Stomach (tissue), 9 donors: ENCODE results near the gene ZNF428. TPM values are rescaled to one million over a fixed set of nuclear protein-coding genes. Genes with fewer than 3 reads are reported as not detected.

Experiments used
- DNase-seq, 2 donors: peaks; one replicate each; pipeline versions ENCODE4 v3.0.0 to v3.0.0-alpha.2; 2013 to 2019
- H3K27ac ChIP-seq, 5 donors: fragments of 200-600 bp in 4 of 5; sonication (generic) in 4 of 5; one replicate each; pipeline ENCODE4 v1.5.1; 2013 to 2019; ENCODE audit warnings: mild to moderate bottlenecking in 1 of 5, moderate library complexity in 1 of 5
- H3K27me3 ChIP-seq, 3 donors: fragments of 200-600 bp; sonication (generic); one replicate each; pipeline ENCODE4 v1.5.1; 2017 to 2019; ENCODE audit warnings: mixed run types in 1 of 3
- H3K36me3 ChIP-seq, 4 donors: fragments of 200-600 bp; sonication (generic); 1 replicate in 3 of 4; 2 replicates in 1 of 4; pipeline ENCODE4 v1.5.1; 2016 to 2019
- H3K4me1 ChIP-seq, 4 donors: fragments of 200-600 bp; sonication (generic); one replicate each; pipeline ENCODE4 v1.5.1; 2016 to 2019
- H3K4me3 ChIP-seq, 4 donors: fragments of 200-600 bp; sonication (generic) in 3 of 4; one replicate each; pipeline ENCODE4 v1.5.1; 2016 to 2019; ENCODE audit warnings: mild to moderate bottlenecking in 1 of 4
- H3K9me3 ChIP-seq, 4 donors: fragments of 200-600 bp; sonication (generic); one replicate each; pipeline ENCODE4 v1.5.1; 2016 to 2019
- EP300 ChIP-seq: sonication (generic); formaldehyde crosslinking; IDR thresholded peaks from one replicate; pipeline ENCODE4 v1.6.1; 2017; ENCODE audit warnings: antibody characterized with exemption
- POLR2A ChIP-seq, 4 donors: fragments of 450-650 bp; IDR thresholded peaks; one replicate each; pipeline ENCODE4 v1.6.1; 2016; ENCODE audit warnings: antibody characterized with exemption in 4 of 4, control low read depth in 2 of 4, mild to moderate bottlenecking in 1 of 4, moderate library complexity in 1 of 4
- POLR2AphosphoS5 ChIP-seq, 3 donors: sonication (generic); formaldehyde crosslinking; IDR thresholded peaks; one replicate each; pipeline ENCODE4 v1.6.1; 2016; ENCODE audit warnings: antibody characterized with exemption in 3 of 3
- WGBS, 5 donors: extraction: QIAGEN DNeasy Blood & Tissue Kit in 3 of 5; methylation state at CpG; one replicate each; pipeline versions ENCODE4 v1.1.5 to v1.1.7; 2013 to 2018; 5-methylcytosine and 5-hydroxymethylcytosine counted together
- intact Hi-C: fragments of 100-400 bp; cut with DNase I; formaldehyde crosslinking; loops from one replicate; pipeline ENCODE4 v1.15.1; 2023; ENCODE audit warnings: low total_unique reads
- polyA plus RNA-seq, 3 donors: library from polyadenylated mRNA; stranded (reverse); fragments of 200-250 nt; gene quantifications; one replicate each; pipeline ENCODE4 v1.2.3, GENCODE V29; 2013
- total RNA-seq, 5 donors: library from RNA; depleted of rRNA; stranded (reverse); fragments of >200 nt; gene quantifications; one replicate each; pipeline versions ENCODE4 v1.1.0 to v1.2.3, GENCODE V29; 2014 to 2016
- TF ChIP-seq, protein P1 (sequence below), 7 experiments: fragments of 450-650 bp in 4 of 7; fragments of 200-600 bp in 3 of 7; sonication (generic) in 3 of 7; IDR thresholded peaks; one replicate each; pipeline ENCODE4 v1.5.1; 2016 to 2019; ENCODE audit warnings: antibody characterized with exemption in 7 of 7, control low read depth in 2 of 7, mild to moderate bottlenecking in 1 of 7
- donor health status: healthy with polysubstance abuse.
- donor health status: Bipolar disorder and iron deficiency.
- donor health status: healthy.

ZNF428 gene
- total and polyA plus RNA-seq, 8 donors: 7.8 to 72.7 (median 25.5) TPM

DNA sequence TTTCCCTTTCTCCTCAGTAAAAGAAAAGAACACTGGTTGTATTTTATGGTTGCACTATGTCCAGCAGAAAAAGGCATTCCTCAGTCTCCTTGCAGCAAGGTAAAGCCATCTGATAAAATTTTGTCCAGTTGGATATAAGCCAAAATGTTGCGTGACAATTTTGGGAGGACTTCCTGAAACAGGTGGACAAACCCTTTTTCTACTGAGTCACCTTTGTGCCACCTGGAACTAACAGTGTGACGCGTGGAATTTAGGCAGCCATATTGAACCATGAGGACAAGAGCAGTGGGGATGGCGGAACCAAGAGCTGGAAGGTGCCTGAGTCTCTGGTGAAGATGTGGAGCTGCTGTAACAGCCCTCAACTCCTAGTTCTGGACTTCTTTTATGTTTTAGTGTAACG is 12.1 kb upstream of the ZNF428 start:
- no peak for DNase-seq
- Histone ChIP-seq H3K27ac (no peak overlapping the region), H3K4me3 (no peak overlapping the region), H3K27me3 (peaks cover 0 to 16% (median 0%) of the 10 kb centered on the region in 3 donors), H3K9me3 (no peaks in the 10 kb centered on the region), H3K36me3 (no peaks in the 10 kb centered on the region), H3K4me1 (peaks cover 0 to 13% (median 4%) of the 10 kb centered on the region in 4 donors)
- 80 to 86% (median 81%) methylated on average over 5 of the region's 5 CpGs for WGBS, 5 donors
- TF ChIP-seq POLR2AphosphoS5 (IDR thresholded peaks at IDR 0.05) (no peak), EP300 (no peak), POLR2A (IDR thresholded peaks at IDR 0.05) (no peak)
- TF ChIP-seq, protein P1, sequence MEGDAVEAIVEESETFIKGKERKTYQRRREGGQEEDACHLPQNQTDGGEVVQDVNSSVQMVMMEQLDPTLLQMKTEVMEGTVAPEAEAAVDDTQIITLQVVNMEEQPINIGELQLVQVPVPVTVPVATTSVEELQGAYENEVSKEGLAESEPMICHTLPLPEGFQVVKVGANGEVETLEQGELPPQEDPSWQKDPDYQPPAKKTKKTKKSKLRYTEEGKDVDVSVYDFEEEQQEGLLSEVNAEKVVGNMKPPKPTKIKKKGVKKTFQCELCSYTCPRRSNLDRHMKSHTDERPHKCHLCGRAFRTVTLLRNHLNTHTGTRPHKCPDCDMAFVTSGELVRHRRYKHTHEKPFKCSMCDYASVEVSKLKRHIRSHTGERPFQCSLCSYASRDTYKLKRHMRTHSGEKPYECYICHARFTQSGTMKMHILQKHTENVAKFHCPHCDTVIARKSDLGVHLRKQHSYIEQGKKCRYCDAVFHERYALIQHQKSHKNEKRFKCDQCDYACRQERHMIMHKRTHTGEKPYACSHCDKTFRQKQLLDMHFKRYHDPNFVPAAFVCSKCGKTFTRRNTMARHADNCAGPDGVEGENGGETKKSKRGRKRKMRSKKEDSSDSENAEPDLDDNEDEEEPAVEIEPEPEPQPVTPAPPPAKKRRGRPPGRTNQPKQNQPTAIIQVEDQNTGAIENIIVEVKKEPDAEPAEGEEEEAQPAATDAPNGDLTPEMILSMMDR (IDR thresholded peaks at IDR 0.05): no peak
- intact Hi-C loops: no loop called here

DNA sequence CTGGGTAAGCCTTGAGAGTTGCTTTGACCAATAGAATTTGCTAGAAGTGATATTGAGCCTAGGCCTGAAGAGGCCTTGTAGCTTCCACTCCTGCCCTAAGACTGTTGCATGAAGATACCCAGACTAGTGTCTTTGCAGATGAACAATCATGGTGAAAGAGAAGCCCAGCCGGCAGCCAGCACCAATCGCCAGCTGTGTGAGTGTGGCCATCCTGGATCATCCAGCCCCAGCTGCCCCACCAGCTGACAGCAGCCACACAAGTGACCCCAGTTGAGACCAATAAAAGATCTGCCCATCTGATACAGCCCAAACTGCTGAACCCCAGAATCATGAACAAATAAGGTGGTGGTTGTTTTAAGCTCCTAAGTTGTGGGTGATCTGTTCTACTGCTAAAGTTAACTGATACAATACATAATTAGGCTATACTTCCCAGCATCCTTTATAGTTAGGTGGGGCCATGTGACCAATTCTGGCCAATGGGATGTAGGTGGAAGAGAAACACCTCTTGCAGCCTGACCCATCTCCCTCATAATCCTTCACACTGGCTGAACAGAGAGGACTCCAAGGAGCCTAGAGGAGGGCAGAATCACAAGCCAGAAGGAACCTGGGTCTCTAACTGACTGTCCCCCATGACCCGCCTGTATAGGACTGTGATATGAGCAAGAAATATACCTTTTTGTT is 9.4 kb upstream of the ZNF428 start:
- no peak for DNase-seq
- Histone ChIP-seq H3K27ac (no peak overlapping the region), H3K36me3 (no peaks in the 10 kb centered on the region), H3K4me3 (no peak overlapping the region), H3K4me1 (peaks cover 0 to 10% (median 4%) of the 10 kb centered on the region in 4 donors), H3K9me3 (no peaks in the 10 kb centered on the region), H3K27me3 (no peaks in the 10 kb centered on the region)
- TF ChIP-seq, protein P1 (IDR thresholded peaks at IDR 0.05): no peak
- no peak for TF ChIP-seq POLR2A (IDR thresholded peaks at IDR 0.05)
- no peak for TF ChIP-seq POLR2AphosphoS5 (IDR thresholded peaks at IDR 0.05)
- no peak for TF ChIP-seq EP300
- intact Hi-C loops: no loop called here
- 87 to 98% (median 88%) methylated on average over 3 of the region's 3 CpGs for WGBS, 5 donors

DNA sequence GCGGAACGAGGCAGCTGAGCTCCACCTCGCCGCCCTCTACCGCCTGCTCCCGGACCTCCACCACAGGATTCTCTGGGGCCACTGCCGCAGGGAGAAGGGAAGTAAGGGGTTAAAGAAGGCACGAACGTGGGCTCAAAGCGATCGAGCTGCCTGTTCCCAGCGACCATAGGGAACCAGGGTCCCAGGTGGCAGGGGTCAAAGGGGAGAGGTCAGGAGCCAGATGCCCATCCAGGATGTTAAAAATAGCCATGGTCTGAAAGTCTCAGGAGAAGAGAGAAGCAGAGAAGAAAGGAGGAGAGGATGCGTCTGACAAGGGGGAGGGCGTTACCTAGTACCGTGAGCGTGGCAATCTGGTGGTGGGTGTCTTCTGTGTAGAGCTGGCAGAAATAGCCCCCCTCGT is 7.4 kb upstream of the ZNF428 start:
- 57 to 67% (median 62%) methylated on average over 15 to 17 of the region's 17 CpGs for WGBS, 5 donors
- H3K4me3 ChIP-seq: no peak overlapping the region
- H3K4me1 ChIP-seq: peaks cover 0 to 10% (median 4%) of the 10 kb centered on the region in 4 donors
- no peaks in the 10 kb centered on the region for H3K27me3 ChIP-seq
- H3K9me3 ChIP-seq: no peaks in the 10 kb centered on the region
- no peaks in the 10 kb centered on the region for H3K36me3 ChIP-seq
- no peak overlapping the region for H3K27ac ChIP-seq
- no peak for TF ChIP-seq POLR2A (IDR thresholded peaks at IDR 0.05)
- no peak for DNase-seq
- intact Hi-C loops: no loop called here

DNA sequence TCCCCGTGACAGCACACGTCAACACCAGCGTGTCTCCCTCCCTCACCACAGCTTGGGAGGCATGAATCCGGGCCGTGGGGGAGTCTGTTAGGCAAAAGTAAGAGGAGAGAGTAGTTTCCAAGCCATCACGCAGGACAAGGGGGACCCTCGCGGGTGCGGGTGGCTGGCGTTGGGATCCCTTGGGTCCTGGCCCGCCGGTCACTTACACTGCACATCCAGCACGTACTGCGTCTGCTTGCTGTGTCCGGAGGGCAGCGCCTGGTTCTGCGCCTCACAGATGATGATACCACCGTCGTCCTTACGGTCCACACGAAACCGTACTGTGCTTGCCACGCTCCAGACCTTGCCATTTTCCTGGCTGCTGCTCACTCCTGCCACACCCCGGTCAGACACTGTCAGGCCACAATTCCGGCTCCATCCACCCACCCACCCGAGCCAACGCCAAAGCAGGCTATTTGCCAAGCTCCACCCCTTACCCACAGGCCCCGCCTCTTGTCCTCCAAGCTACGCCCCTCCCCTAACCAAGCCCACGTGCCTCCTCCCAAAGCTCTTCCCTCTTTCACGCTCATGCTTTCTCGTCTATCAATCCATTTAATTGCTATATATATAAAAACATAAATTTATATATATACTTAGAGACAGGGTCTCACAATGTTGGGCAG is 6.6 kb upstream of the ZNF428 start:
- intact Hi-C loops: no loop called here
- no peaks in the 10 kb centered on the region for H3K36me3 ChIP-seq

More for the DNA sequence above, 6.6 kb upstream of the ZNF428 start:
- TF ChIP-seq EP300 (no peak), POLR2A (IDR thresholded peaks at IDR 0.05) (no peak), POLR2AphosphoS5 (IDR thresholded peaks at IDR 0.05) (no peak)
- TF ChIP-seq, protein P1 (IDR thresholded peaks at IDR 0.05): no peak
- H3K4me1 ChIP-seq: peaks cover 0 to 10% (median 4%) of the 10 kb centered on the region in 4 donors
- H3K4me3 ChIP-seq: no peak overlapping the region
- no peak overlapping the region for H3K27ac ChIP-seq
- no peaks in the 10 kb centered on the region for H3K9me3 ChIP-seq
- no peaks in the 10 kb centered on the region for H3K27me3 ChIP-seq
- peak in 1 of 2 donors; percentile 47 for DNase-seq
- 74 to 82% (median 77%) methylated on average over 31 to 32 of the region's 32 CpGs for WGBS, 5 donors
